D721Med (cell line): Measurements from ENCODE around the gene CCND3.
"Not testable (repeated sequence)": the region's sequence is repeated elsewhere in the genome, so short reads cannot be mapped to it uniquely, and the experiment has no call there.

Source experiments
- DNase-seq: peaks from one replicate; pipeline ENCODE4 v3.0.0; 2011; ENCODE audit warnings: low spot score; ENCODE audit not compliant: insufficient read length
- FAIRE-seq: peaks from 2 replicates; lab custom pipeline; 2011; peaks lifted over from hg19 to GRCh38; lab: Jason Lieb, UNC
- CTCF ChIP-seq: IDR thresholded peaks from 2 replicates; pipeline ENCODE4 v1.5.1; 2012; ENCODE audit warnings: mild to moderate bottlenecking, control low read depth; ENCODE audit not compliant: insufficient read depth; ENCODE audit errors: missing control alignments

Gene CCND3

GRCh38 chr6:41947581-41948220, 6.1 kb upstream of the CCND3 start:
- FAIRE-seq: no peak
- no peak for TF ChIP-seq CTCF
- DNase-seq: no peak

GRCh38 chr6:41943456-41943855, 1.8 kb upstream of the CCND3 start:
- DNase-seq (no peak), FAIRE-seq (no peak)
- no peak for TF ChIP-seq CTCF

GRCh38 chr6:41942882-41943281, 1.3 kb upstream of the CCND3 start:
- not testable (repeated sequence) for FAIRE-seq, DNase-seq

GRCh38 chr6:41942067-41942851, 651 bp upstream of the CCND3 start:
- TF ChIP-seq CTCF: no peak
- no peak for DNase-seq

GRCh38 chr6:41940759-41941279, 789 bp downstream of the CCND3 start:
- FAIRE-seq (no peak), DNase-seq (no peak)

More at GRCh38 chr6:41942067-41942851, 651 bp upstream of the CCND3 start:
- no peak for FAIRE-seq

GRCh38 chr6:41939848-41940758, 1.5 kb downstream of the CCND3 start:
- TF ChIP-seq CTCF: no peak
- no peak for DNase-seq
- FAIRE-seq: no peak

More at GRCh38 chr6:41940759-41941279, 789 bp downstream of the CCND3 start:
- TF ChIP-seq CTCF: no peak
